ENCODE results near the gene TULP4.
"Not testable (repeated sequence)": the region's sequence is repeated elsewhere in the genome, so short reads cannot be mapped to it uniquely, and the experiment has no call there.

TULP4 gene

GRCh38 chr6:158312165-158312564, at the start of gene TULP4:
TSS of gene TULP4 (plus strand) at chr6:158312465. CDS start at chr6:158314017, 1,552 bp downstream.
- no peak for DNase-seq

GRCh38 chr6:158262755-158263154, 49.5 kb upstream of the TULP4 start:
- no peak for DNase-seq

- DNase-seq = no peak
Measured at GRCh38 chr6:158264180-158264579, 48.1 kb upstream of the TULP4 start.

GRCh38 chr6:158266131-158266530, 46.1 kb upstream of the TULP4 start:
- no peak for DNase-seq

- DNase-seq = no peak
Measured at GRCh38 chr6:158268361-158269147, 43.7 kb upstream of the TULP4 start.

- no peak for DNase-seq
Measured at GRCh38 chr6:158269657-158270056, 42.6 kb upstream of the TULP4 start.

- no peak for DNase-seq
Measured at GRCh38 chr6:158270389-158271127, 41.7 kb upstream of the TULP4 start.

- DNase-seq = no peak
Measured at GRCh38 chr6:158272324-158272723, 39.9 kb upstream of the TULP4 start.

- DNase-seq = no peak
Measured at GRCh38 chr6:158278004-158278403, 34.3 kb upstream of the TULP4 start.

- DNase-seq = no peak
Measured at GRCh38 chr6:158279615-158280014, 32.6 kb upstream of the TULP4 start.

- DNase-seq = no peak
Measured at GRCh38 chr6:158283304-158283980, 28.8 kb upstream of the TULP4 start.

GRCh38 chr6:158284007-158284875, 28.0 kb upstream of the TULP4 start:
- DNase-seq = no peak

- DNase-seq = no peak
Measured at GRCh38 chr6:158284876-158285655, 27.2 kb upstream of the TULP4 start.

- DNase-seq = no peak
Measured at GRCh38 chr6:158285656-158286021, 26.6 kb upstream of the TULP4 start.

GRCh38 chr6:158286413-158286812, 25.9 kb upstream of the TULP4 start:
- no peak for DNase-seq

GRCh38 chr6:158287047-158287446, 25.2 kb upstream of the TULP4 start:
- DNase-seq = no peak

- no peak for DNase-seq
Measured at GRCh38 chr6:158290040-158290439, 22.2 kb upstream of the TULP4 start.

- DNase-seq = no peak
Measured at GRCh38 chr6:158290659-158291058, 21.6 kb upstream of the TULP4 start.

- DNase-seq = no peak
Measured at GRCh38 chr6:158292016-158292415, 20.2 kb upstream of the TULP4 start.

- no peak for DNase-seq
Measured at GRCh38 chr6:158293122-158293521, 19.1 kb upstream of the TULP4 start.

GRCh38 chr6:158295976-158296853, 16.1 kb upstream of the TULP4 start:
- not testable (repeated sequence) for DNase-seq

All from 8988T (cell line).